NCI-H187 treated with DMSO at 0.1 percent for 48 hours (cell line): ENCODE data around the gene ERMP1.
"Not testable (repeated sequence)": the region's sequence is repeated elsewhere in the genome, so short reads cannot be mapped to it uniquely, and the experiment has no call there.

ENCODE experiments used
- DNase-seq: peaks from one replicate; lab custom pipeline; 2025; lab: John Stamatoyannopoulos, UW

The ERMP1 gene

DNA sequence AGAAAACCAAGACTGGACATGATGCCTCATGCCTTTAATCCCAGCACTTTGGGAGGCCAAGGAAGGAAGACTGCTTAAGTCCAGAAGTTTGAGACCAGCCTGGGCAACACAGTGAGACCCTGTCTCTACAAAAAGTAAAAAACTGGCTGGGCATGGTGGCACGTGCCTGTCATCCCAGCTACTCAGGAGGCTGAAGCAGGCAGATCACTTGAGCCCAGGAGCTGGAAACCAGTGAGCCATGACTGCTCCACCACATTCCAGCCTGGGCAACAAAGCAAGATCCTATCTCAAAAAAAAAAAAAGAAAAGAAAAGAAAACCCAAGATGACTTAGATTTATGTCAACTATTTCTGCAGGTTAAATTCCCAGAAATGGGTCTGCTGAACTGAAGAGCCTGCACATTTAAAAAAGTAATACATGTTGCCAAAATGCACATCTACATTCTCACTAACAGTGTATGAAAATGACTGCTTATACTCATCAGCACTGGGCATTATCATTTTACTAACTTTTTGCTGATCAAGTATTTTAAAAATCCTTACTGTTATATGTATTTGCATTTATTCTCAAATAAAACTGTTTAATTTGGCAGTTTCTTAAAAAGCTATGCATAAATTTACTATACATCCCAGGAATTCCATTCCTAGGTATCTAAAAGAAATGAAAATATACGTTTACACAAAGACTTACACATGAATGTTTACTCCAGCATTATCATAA is 14.3 kb downstream of the ERMP1 start:
- no peak for DNase-seq

DNA sequence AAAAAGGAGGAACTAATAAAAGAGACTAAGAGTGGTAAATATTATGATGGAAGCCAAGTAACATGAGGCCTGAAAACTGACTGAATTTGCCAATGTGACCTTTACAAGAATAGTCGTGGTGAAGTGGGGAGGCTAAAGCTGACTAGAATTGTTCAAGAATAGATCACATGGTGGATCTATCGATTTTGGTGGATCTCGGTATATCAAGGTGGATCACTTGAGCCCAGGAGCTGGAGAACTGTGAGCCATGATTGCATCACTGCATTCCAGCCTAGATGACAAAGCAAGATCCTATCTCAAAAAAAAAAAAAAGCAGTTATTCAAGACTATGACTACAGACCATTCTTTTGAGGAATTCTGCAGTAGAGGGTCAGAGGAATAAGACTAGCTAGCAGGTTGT is 15.1 kb downstream of the ERMP1 start:
- no peak for DNase-seq

GRCh38 chr9:5815461-5815860 is 17.5 kb downstream of the ERMP1 start:
- no peak for DNase-seq

DNA sequence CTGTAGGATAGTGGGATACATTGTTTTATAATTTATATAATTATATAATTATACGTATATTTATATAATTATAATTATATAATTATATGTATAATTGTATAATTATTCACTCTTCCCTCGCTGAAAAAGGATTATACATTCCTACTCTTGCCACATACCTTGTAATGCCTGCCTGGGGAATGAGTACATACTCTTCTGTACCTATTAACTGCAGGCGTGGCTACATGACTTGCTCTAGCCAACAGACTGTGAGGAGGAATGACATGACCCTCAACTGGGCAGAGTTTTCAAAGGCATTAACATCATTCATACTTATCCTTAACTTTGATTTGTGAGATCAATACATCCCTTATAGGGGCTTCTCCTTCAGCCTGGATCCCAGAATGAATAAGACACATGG is 19.1 kb downstream of the ERMP1 start:
- no peak for DNase-seq

DNA sequence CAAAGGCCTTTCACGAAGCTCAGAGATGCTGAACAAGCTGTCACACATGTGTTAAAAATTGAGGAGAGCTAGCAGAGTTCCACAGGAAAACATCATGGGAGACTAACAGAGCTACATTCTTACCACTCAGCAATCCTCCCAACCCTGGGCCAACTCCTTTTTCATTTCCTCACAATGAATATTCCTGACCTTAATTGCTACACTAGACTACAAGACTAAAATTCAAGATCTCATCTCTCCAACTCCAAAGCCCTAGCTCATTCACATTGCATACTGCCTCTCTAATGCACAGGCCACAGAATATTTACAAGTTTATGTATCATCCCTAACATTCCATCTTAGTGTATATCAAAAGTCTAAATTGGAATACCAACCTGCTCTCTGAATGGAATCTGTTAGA is 21.2 kb downstream of the ERMP1 start:
- no peak for DNase-seq

GRCh38 chr9:5805478-5805877 is 27.4 kb downstream of the ERMP1 start:
- DNase-seq, result no peak

GRCh38 chr9:5801739-5802113 is 31.2 kb downstream of the ERMP1 start:
- DNase-seq, result no peak

GRCh38 chr9:5800969-5801738 is 31.8 kb downstream of the ERMP1 start:
- no peak for DNase-seq

DNA sequence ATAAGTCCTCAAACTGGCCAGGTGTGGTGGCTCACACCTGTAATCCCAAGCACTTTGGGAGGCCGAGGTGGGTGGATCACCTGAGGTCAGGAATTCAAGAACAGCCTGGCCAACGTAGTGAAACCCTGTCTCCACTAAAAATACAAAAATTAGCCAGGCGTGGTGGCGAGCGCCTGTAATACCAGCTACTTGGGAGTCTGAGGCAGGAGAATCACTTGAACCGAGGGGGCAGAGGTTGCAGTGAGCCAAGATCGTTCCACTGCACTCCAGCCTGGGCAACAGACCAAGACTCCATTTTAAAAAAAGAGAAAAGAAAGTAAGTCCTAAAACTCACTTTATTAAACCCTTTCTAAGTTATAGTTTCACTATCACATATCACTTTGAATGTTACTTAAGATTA is 32.5 kb downstream of the ERMP1 start:
- DNase-seq, result not testable (repeated sequence)

- DNase-seq, result no peak
Observed at GRCh38 chr9:5799314-5799713, 33.6 kb downstream of the ERMP1 start.

GRCh38 chr9:5798581-5798980 is 34.3 kb downstream of the ERMP1 start:
- DNase-seq, result no peak

GRCh38 chr9:5796298-5796697 is 36.6 kb downstream of the ERMP1 start:
- DNase-seq, result no peak

GRCh38 chr9:5793812-5794211 is 39.1 kb downstream of the ERMP1 start:
- DNase-seq, result no peak

- no peak for DNase-seq
Observed at GRCh38 chr9:5791870-5792269, 41.0 kb downstream of the ERMP1 start.

GRCh38 chr9:5790923-5791322 is 42.0 kb downstream of the ERMP1 start:
- DNase-seq, result no peak

DNA sequence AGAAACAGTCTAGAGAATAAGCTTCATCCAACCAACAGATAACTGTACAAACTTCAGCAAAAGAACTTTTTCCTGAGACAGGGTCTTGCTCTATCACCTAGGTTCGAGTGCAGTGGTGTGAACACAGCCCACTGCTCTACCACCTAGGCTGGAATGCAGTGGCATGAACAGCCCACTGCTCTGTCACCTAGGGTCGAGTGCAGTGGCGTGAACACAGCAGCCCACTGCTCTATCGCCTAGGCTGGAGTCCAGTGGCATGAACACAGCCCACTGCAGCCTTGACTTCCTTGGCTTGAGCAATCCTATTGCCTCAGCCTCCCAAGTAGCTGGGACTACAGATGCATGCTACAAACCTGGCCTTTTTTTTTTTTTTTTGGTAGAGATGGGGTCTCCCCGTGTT is 43.4 kb downstream of the ERMP1 start:
- DNase-seq, result no peak

- no peak for DNase-seq
Observed at GRCh38 chr9:5787759-5788302, 45.1 kb downstream of the ERMP1 start.

GRCh38 chr9:5787220-5787619 is 45.7 kb downstream of the ERMP1 start:
- DNase-seq, result no peak

DNA sequence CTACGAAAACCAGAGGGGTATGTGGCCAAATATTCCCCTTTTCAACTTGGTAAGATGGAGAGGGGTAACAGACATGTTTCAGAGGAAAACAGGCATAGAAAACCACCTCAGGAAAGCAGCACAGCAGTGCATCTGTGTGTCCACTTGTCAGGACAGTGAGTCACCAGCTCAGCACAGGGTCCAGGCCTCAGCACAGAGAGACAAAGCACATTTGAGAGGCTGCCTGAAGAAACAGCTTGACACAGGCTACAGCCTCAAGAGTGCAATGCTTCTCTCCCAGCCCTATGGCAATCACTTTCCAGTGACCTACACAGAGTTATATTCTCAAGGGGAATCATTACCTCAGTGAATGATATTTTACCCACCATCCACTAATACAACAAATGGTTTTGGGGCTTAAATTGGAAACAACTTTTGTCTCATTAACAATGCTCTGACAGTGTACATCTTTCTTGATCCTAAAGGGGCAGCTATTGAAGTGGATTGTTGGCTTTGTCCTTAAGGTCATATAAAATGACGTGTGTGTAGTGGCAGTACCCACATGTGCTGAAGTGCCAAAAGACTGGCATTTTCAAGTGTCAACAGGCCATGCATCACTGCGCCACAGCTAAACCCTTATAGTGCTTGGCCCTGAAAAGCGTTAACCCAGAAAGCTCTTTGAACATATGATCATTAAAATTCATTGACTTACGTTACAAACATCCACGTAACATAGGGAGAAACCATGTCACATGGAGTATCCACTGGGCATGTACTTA is 46.4 kb downstream of the ERMP1 start:
- no peak for DNase-seq

GRCh38 chr9:5784526-5785315 is 48.2 kb downstream of the ERMP1 start:
- no peak for DNase-seq

GRCh38 chr9:5783982-5784381 is 48.9 kb downstream of the ERMP1 start:
- DNase-seq, result no peak

DNA sequence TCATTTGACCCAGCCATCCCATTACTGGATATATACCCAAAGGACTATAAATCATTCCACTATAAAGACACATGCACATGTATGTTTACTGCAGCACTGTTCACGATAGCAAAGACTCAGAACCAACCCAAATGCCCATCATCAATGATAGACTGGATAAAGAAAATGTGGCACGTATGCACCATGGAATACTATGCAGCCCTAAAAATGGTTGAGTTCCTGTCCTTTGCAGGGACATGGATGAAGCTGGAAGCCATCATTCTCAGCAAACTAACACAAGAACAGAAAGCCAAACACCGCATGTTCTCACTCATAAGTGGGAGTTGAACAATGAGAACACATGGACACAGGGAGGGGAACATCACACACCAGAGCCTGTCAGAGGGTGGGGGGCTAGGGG is 49.5 kb downstream of the ERMP1 start:
- DNase-seq, result not testable (repeated sequence)
